Measurements from ENCODE around the gene LLCFC1.
"Not testable (repeated sequence)": the region's sequence is repeated elsewhere in the genome, so short reads cannot be mapped to it uniquely, and the experiment has no call there.

LLCFC1 gene

DNA sequence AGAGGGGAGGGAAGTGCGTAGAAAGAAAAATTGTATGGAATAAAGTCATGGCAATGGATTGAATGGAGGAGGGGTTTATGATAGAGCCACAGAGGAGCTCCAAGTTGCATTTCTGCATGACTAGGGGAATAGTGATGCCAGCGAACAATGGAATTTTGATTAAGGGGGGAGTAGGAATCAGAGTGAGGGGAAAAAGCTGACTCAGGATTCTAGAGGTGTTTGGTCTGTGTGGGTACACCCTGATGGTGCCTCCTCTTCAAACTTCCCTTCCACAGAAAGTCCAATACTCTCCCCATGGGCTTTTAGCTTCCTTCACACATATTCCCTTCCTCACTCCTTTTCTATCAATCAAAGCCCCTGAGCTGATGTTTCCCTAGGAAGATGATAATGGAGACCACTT, 24.7 kb downstream of the LLCFC1 start:
- DNase-seq (ENCODE audit: low read depth, low spot score): no peak

DNA sequence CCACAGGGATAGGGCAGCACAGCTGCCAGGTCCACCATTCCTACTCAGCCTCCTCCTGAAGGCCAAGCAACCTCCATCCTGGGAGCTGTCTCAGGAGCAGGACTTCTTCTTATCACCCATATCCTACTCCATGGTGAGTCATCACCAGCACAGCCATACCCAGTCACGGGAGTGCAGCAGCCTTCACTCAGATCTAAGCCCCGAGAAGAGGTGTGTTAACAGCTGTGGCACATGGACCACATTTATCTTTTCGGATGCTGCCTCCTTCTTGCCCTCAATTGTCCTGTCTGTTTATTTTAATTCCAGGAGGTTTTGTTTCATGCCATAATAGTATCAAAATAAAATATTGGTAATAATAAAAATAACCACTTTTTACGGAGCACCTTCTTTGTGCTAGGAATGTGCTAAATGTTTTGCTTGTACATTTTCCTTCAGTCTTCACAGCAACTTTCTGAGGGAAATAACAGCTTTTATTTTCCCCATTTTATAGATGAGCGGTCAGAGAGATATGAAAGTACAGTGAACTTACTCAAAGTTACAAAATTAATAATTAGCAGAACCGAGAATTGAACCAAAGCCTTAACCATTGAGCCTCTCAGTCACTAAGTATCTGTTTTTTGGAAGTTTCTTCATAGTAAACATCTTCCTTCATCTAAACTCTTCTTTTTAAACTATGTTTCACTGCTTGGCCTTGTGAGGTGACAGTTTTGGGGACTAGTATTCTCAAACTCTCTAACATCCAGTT, 25.4 kb downstream of the LLCFC1 start:
- no peak for DNase-seq (ENCODE audit: low read depth, low spot score)
- H3K4me3 ChIP-seq (ENCODE audit: low read length): no peak overlapping the region

More for the DNA sequence above, 24.7 kb downstream of the LLCFC1 start:
- H3K4me3 ChIP-seq (ENCODE audit: low read length): no peak overlapping the region

DNA sequence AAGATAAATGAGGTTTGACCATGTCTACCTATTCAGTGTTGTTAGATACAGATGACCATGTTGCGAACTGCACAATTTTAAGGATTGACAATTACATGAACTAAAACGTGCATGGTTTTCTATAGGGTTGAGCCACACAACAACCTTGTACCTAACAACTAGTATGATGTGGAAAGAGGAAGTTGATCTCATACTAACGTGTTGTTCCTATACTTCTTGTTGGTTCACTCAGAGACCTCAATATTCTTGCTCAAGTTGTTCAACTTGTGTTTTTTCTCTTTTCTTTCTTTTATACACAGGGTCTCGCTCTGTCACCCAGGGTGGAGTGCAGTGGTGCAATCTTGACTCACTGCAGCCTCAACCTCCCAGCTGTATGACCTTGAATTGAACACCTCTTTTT, 28.9 kb downstream of the LLCFC1 start:
- no peak for DNase-seq (ENCODE audit: low read depth, low spot score)
- no peak overlapping the region for H3K4me3 ChIP-seq (ENCODE audit: low read length)

DNA sequence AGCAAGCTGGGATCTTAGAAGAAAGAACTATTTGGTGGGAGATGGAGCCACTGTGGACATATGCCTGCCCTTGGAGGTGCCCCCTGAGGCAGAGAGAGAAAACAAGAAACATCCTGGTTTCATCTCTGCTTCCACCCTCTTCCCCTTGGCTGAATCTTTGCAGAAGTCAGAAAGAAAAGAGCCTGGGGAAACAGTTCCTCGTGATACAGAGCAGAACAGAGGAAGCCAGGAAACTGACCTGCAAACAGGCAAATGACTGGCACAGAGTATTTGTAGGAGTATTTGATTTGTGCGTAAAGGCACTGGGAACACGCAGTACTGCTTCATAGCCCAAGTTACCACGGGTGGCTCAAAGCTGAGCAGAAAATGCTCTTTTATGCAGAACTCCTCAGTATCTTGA, 29.9 kb downstream of the LLCFC1 start:
- H3K4me3 ChIP-seq (ENCODE audit: low read length): no peak overlapping the region
- no peak for DNase-seq (ENCODE audit: low read depth, low spot score)

DNA sequence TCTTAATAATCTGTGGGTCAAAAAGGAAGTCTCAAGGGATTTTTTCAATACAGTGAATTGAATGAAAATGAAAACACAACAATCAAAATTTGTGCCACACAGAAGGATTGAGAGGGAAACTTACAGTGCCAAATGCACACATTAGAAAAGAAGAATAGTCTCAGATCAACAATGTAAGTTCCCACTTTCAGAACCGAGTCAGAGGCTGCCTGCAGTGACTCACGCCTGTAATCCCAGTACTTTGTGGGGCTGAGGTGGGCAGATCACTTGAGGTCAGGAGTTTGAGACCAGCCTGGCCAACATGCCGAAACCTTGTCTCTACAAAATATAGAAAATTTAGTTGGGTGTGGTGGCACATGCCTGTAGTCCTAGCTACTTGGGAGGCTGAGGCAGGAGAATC, 35.3 kb downstream of the LLCFC1 start:
- no peak overlapping the region for H3K4me3 ChIP-seq (ENCODE audit: low read length)
- no peak for DNase-seq (ENCODE audit: low read depth, low spot score)

DNA sequence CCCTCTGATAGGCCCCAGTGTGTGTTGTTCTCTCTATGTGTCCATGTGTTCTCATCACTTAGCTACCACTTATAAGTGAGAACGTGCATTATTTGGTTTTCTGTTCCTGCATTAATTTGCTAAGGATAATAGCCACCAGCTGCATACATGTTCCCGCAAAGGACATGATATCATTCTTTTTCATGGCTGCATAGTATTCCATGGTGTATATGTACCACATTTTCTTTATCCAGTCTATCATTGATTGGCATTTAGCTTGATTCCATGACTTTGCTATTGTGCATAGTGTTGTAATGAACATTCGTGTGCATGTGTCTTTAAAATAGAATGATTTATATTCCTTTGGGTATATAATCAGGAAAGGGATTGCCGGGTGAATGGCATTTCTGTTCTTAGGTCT, 39.1 kb downstream of the LLCFC1 start:
- not testable (repeated sequence) for DNase-seq (ENCODE audit: low read depth, low spot score); H3K4me3 ChIP-seq (ENCODE audit: low read length)

DNA sequence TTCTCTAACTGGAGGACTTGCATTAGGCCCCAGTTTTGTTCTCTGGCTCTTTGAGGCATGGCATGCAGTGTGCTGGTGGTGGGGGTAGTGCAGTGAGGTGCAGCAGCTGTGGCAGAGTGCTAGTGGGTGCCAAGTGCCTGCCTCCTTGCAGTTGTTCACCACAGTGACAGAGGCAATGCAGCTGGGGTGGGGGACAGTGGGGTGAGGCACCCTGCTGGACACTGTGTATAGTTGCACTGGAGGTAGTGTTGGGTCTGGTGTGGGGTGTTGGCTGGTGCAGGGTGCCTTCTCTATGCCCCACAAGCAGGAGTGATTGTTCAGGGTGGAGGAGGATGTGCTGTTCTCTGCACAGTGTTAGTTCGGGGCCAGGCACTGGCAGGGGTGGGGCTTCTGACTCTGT, 44.5 kb downstream of the LLCFC1 start:
- no peak overlapping the region for H3K4me3 ChIP-seq (ENCODE audit: low read length)
- no peak for DNase-seq (ENCODE audit: low read depth, low spot score)

DNA sequence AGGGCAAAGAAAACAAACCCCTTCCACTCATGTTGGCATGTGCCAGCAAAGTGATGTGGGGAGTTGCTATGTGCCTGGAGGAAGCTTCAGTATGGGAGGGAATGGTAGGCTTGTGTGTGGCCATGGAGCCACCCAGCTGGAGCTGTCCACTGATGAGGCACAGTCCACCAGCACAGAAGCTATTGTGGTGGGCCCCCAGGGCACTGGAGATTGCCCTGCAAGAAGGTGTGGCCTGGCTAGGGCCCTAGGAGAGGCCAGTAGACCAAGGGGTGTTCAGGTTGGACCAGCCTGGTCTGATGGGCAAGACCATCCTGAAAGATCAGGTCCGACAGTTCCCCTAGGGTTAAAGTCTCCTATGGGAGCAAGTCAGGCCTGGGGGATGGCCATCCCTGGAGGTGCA, 45.0 kb downstream of the LLCFC1 start:
- no peak overlapping the region for H3K4me3 ChIP-seq (ENCODE audit: low read length)
- no peak for DNase-seq (ENCODE audit: low read depth, low spot score)
